NCI-H2227 (cell line): ENCODE results near the gene CCBE1.
A peak's percentile ranks its signal among the peaks of the same experiment; 100 is the strongest.
"Not testable (repeated sequence)": the region's sequence is repeated elsewhere in the genome, so short reads cannot be mapped to it uniquely, and the experiment has no call there.

Source experiments
- DNase-seq: peaks from one replicate; lab custom pipeline; 2025; ENCODE audit not compliant: unreplicated experiment; lab: John Stamatoyannopoulos, UW

The CCBE1 gene

GRCh38 chr18:59715966-59716369 lies 18.7 kb upstream of the CCBE1 start:
- DNase-seq = no peak

GRCh38 chr18:59715445-59715844 lies 18.2 kb upstream of the CCBE1 start:
- no peak for DNase-seq

- DNase-seq = not testable (repeated sequence)
Observed at GRCh38 chr18:59714096-59714495, 16.9 kb upstream of the CCBE1 start.

- peak; percentile 8 for DNase-seq
Observed at GRCh38 chr18:59712311-59712710, 15.1 kb upstream of the CCBE1 start.

GRCh38 chr18:59708988-59709387 lies 11.8 kb upstream of the CCBE1 start:
- DNase-seq = no peak

- no peak for DNase-seq
Observed at GRCh38 chr18:59707306-59707705, 10.1 kb upstream of the CCBE1 start.

- no peak for DNase-seq
Observed at GRCh38 chr18:59706499-59706898, 9.3 kb upstream of the CCBE1 start.

GRCh38 chr18:59705145-59705544 lies 7.9 kb upstream of the CCBE1 start:
- no peak for DNase-seq

GRCh38 chr18:59704146-59704545 lies 6.9 kb upstream of the CCBE1 start:
- no peak for DNase-seq

GRCh38 chr18:59701272-59701671 lies 4.0 kb upstream of the CCBE1 start:
- DNase-seq = no peak

GRCh38 chr18:59700535-59700967 lies 3.3 kb upstream of the CCBE1 start:
- DNase-seq = no peak

- no peak for DNase-seq
Observed at GRCh38 chr18:59699750-59700534, 2.7 kb upstream of the CCBE1 start.

- DNase-seq = no peak
Observed at GRCh38 chr18:59699061-59699460, 1.8 kb upstream of the CCBE1 start.

- DNase-seq = peak; percentile 50
Observed at GRCh38 chr18:59696311-59697235, 650 bp downstream of the CCBE1 start.

- no peak for DNase-seq
Observed at GRCh38 chr18:59695551-59695950, 1.7 kb downstream of the CCBE1 start.

GRCh38 chr18:59694824-59695223 lies 2.4 kb downstream of the CCBE1 start:
- no peak for DNase-seq

- no peak for DNase-seq
Observed at GRCh38 chr18:59691996-59692395, 5.2 kb downstream of the CCBE1 start.

GRCh38 chr18:59690996-59691395 lies 6.2 kb downstream of the CCBE1 start:
- no peak for DNase-seq

- no peak for DNase-seq
Observed at GRCh38 chr18:59690186-59690982, 6.8 kb downstream of the CCBE1 start.

GRCh38 chr18:59689756-59690155 lies 7.5 kb downstream of the CCBE1 start:
- no peak for DNase-seq

- DNase-seq = no peak
Observed at GRCh38 chr18:59686260-59686659, 11.0 kb downstream of the CCBE1 start.
